Sciatic nerve (tissue), 2 donors: ENCODE measurements around the gene ZBTB49. TPM values are rescaled to one million over a fixed set of nuclear protein-coding genes. Genes with fewer than 3 reads are reported as not detected.
A peak's percentile ranks its signal among the peaks of the same experiment; 100 is the strongest.

Source experiments
- ATAC-seq: fragments of 200-7000 bp; cut with Tn5 transposase; one replicate; pipeline ENCODE4 v1.9.1; 2020; ENCODE audit warnings: mild to moderate bottlenecking, moderate library complexity
- DNase-seq: peaks from one replicate; pipeline ENCODE4 v3.0.0-alpha.2; 2020; ENCODE audit warnings: low spot score
- intact Hi-C: fragments of 100-400 bp; cut with DNase I; formaldehyde crosslinking; loops from one replicate; pipeline ENCODE4 v1.14.2; 2022
- total RNA-seq: library from RNA; stranded (reverse); fragmentation: NEBNext Ultra II Directional; extraction: Animal tissue kit (Norgen Biotek cat#: 25700); gene quantifications from one replicate; pipeline ENCODE4 v1.2.1, GENCODE V29; 2021
- donor health status: DM: no; HTN: no; CAD: no.
- donor health status: DM: no; HTN: no; CAD: no.

Gene ZBTB49
- total RNA-seq, 1 donor from 2014 or later: 12.3 TPM

DNA sequence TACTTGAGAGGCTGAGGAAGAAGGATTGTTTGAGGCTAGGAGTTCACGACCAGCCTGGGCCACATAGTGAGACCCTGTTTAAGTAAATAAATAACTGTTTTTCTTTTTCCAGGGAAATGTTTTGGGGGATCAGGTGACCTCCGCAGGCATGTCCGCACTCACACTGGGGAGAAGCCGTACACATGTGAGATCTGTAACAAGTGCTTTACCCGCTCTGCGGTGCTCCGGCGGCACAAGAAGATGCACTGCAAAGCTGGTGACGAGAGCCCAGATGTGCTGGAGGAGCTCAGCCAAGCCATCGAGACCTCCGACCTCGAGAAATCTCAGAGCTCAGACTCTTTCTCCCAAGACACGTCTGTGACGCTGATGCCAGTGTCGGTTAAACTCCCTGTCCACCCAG, 30.5 kb downstream of the ZBTB49 start:
- intact Hi-C loops: no loop called here
- no peak for ATAC-seq
- DNase-seq: peak; percentile 25

GRCh38 chr4:4320951-4321714, 31.1 kb downstream of the ZBTB49 start:
- peak; percentile 40 for DNase-seq
- intact Hi-C loops: no loop called here
- no peak for ATAC-seq

GRCh38 chr4:4321951-4322688, 32.1 kb downstream of the ZBTB49 start:
- intact Hi-C loops: no loop called here
- DNase-seq (peak; percentile 28), ATAC-seq (no peak)

- ATAC-seq (no peak), DNase-seq (peak; percentile 19)
- intact Hi-C loops: no loop called here
These were observed 33.9 kb downstream of the ZBTB49 start for GRCh38 chr4:4323705-4324534.

- intact Hi-C loops: no loop called here
- ATAC-seq (no peak), DNase-seq (no peak)
These were observed 35.3 kb downstream of the ZBTB49 start for GRCh38 chr4:4325321-4325720.

DNA sequence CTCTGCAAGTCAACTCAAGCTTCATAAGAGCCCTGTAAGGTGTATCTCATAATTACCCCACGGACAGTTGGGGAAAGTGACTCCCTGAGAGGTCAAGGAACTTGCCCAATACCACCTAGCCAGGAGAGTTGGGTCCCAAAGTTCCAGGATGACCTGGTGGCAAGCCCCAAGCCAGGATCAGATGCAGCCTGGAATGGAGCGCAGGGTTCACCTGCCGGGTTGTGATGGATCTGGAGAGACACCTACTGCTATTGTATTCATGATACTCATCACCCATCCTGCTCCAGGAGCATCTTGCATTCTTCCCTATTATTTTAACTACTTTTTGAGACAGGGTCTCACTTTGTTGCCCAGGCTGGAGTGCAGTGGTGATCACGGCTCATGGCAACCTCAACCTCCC, 36.1 kb downstream of the ZBTB49 start:
- intact Hi-C loops: no loop called here
- ATAC-seq (no peak), DNase-seq (peak; percentile 12)

DNA sequence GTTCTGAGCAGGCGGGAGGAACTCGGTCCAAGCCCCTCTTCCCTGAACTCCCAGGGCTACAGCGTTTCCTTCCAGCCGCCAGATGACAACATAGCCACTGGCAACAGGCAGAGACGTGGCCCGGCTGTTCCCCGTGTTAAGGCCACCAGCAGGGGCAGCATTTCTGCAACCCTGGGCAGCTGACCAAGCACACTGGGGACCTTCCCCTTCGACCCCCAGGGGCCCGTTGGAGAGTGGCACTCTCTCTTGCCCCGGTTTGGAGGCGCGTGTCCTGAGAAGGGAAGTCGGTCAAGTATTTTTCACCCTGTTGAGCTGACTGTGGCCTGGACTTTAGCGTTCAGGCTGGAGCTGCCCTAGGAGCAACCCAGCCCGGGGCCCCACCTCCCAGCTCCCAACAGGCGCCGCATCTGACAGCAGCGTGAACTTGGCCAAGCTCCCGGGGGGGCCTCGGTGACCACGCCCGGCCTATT, 37.6 kb downstream of the ZBTB49 start:
- DNase-seq (peak; percentile 55), ATAC-seq (peak; percentile 20)
- intact Hi-C loops: no loop called here

DNA sequence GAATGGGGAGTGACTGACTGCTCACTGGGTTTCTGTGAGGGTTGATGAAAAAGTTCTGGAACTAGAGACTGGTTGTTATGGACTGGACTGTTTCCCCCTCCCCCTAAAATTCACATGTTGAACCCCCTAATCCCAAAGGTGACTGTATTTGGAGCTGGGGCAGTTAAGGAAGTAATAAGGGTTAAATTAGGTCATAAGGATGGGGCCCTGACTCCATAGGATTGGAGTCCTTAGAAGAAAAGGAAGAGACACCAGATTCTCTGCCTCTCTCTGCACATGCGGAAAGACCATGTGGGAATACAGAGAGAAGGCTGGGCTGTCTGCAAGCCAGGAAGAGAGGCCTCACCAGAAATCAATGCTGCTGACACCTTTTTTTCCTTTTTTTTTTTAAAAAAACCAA, 38.2 kb downstream of the ZBTB49 start:
- intact Hi-C loops: no loop called here
- ATAC-seq: no peak

GRCh38 chr4:4328840-4329239, 38.8 kb downstream of the ZBTB49 start:
- intact Hi-C loops: no loop called here
- DNase-seq: peak; percentile 19
- ATAC-seq: no peak

More for the DNA sequence above, 38.2 kb downstream of the ZBTB49 start:
- DNase-seq: no peak

DNA sequence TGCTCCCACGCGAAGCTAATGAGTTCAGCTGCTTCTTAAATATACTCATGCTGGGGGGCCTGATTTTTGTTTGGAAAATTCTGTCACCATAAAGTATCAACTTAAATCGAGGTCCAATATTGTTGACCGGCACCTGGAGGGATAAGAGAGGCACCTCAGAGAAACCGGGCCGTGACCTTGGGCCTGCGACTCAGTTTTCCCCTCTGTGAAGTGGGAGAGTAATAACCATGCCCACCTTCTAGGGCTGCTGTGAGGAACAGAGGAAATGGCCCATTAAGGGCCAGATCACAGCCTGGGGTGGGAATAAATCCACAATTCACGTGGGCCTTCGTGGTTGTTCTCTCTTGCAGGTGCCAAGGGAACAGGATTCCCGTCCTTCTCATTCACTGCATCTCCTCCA, 39.4 kb downstream of the ZBTB49 start:
- DNase-seq (peak; percentile 6), ATAC-seq (no peak)
- intact Hi-C loops: no loop called here

- ATAC-seq (no peak), DNase-seq (peak; percentile 31)
- intact Hi-C loops: no loop called here
These were observed 40.7 kb downstream of the ZBTB49 start for GRCh38 chr4:4330794-4331193.

GRCh38 chr4:4332529-4332928, 42.5 kb downstream of the ZBTB49 start:
- no peak for ATAC-seq
- intact Hi-C loops: no loop called here

DNA sequence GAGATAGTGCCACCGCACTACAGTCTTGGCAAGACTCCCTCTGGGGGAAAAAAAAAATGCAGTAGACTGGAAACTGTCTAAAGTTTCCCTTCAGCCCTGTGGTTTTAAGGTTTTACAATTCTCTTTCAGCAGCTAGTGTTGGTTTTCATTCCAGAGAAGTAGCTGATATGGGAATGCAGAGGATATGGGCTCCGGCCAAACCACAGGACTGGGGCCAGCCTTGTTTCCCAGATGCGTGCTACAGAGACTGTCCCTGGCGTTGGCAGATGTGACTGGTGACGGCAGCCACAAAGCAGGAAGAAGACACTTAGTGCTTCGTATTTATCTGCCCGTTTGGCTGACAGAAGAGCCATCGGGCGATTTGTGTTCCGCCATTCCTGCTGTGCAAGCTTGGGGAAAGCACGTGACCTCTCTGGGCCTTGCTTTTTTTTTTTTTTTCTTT, 43.2 kb downstream of the ZBTB49 start:
- peak; percentile 73 for ATAC-seq
- DNase-seq: peak; percentile 60
- intact Hi-C loops: no loop called here

More at GRCh38 chr4:4332529-4332928, 42.5 kb downstream of the ZBTB49 start:
- peak; percentile 1 for DNase-seq

DNA sequence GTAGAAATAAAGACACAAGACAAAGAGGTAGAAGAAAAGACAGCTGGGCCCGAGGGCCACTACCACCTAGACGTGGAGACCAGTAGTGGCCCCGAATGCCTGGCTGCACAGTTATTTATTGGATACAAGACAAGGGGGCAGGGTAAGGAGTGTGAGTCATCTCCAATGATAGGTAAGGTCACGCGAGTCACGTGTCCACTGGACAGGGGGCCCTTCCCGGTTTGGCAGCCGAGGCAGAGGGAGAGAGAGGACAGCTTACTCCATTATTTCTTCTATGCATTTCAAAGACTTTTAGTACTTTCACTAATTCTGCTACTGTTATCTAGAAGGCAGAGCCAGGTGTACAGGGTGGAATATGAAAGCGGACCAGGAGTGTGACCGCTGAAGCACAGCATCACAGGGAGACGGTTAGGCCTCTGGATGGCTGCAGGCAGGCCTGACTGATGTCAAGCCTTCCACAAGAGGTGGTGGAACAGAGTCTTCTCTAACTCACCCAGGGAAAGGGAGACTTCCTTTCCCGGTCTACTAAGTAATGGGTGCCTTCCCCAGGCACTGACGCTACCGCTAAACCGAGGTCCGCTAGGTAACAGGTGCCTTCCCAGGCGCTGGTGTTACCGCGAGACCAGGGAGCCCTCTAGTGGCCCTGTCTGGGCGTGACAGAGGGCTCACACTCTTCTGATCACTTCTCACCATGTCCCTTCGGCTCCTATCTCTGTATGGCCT, 44.9 kb downstream of the ZBTB49 start:
- DNase-seq: peak; percentile 65
- intact Hi-C loops: no loop called here

DNA sequence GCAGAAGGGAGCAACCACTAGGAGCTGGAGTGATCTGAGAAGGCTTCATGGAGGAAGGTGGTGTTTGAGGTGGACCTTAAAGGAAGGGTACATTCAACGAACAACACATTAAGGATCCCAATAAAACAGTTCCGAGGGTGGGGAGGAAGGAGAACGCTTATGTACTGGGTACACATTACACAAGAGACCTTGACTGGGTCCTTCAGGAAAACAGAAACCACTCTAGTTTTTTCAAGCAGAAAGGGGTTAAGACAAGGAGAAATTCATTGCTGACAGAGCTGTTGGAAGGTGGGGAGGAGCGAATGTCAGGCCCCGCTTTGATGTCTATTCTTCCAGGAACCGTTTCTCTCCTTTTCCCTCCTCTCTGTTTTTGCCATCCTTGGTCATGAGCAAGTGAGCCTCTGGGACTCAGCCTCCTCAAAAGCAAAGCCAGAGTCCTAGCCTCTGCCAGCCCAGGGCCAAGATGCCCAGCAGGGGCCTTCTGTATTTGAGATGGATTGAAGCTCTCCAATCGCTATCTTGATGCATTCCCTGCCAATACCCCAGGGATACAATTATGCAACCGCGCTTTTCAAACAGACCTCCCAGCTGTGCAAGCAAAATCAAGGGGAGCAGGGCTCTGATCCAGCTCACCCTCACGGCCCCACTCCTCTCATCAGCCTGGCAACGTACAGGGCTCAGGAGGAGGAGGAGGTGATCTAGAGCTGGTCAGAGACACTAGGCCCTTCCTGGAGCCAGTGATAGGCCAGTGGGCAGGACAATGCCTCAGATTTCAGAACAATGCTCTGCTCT, 48.4 kb downstream of the ZBTB49 start:
- no peak for ATAC-seq
- no peak for DNase-seq
- intact Hi-C loops: no loop called here

More for the DNA sequence above, 44.9 kb downstream of the ZBTB49 start:
- peak; percentile 42 for ATAC-seq

GRCh38 chr4:4339504-4340085, 49.5 kb downstream of the ZBTB49 start:
- DNase-seq (no peak), ATAC-seq (no peak)
- intact Hi-C loops: no loop called here

DNA sequence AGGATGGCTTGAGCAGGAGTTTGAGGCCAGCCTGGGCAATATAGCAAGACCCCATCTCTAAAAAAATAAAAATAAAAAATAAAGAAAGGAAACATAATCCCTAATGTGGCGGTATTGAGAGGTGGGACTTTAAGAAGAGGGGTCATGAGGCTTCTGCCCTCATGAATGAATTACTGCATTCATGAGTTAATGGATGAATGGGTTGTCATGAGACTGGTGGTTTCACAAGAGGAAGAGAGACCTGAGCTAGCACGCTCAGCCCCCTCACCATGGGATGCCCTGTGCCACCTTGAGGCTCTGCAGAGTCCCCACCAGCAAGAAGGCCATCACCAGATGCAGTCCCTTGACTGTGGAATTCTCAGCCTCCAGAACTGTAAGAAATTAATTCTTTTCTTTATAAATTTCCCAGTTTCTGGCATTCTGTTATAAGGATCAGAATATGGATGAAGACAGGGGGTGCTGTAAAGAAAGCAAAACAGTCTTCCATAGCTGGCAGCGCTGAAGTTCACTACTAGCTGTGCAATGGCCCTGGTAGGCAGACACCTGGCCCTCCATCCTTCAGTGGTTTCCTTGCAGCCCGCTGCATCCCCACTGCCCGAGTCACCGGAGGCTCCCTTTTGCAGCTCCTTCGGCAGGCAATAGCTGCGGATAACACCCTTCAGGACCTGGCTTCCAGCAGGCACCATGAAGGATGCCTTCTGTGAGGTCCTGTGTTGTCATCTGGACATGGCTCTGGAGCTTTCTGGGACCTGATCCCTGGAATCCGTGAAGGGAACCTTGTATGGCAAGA, 52.0 kb downstream of the ZBTB49 start:
- DNase-seq: no peak
- ATAC-seq: no peak
- intact Hi-C loops: no loop called here
